ENCODE results near the gene CCDC78. TPM values are rescaled to one million over a fixed set of nuclear protein-coding genes. Genes with fewer than 3 reads are reported as not detected.

CCDC78 gene
- total and polyA plus RNA-seq, 2 of the 4 experiments (the other 2 are of a cell fraction) = 0.54 to 4.6 TPM

GRCh38 chr16:769934-770333 lies 43.7 kb upstream of the CCDC78 start:
- dilution Hi-C loops (cut with HindIII; ENCODE audit: low sequenced_read_pairs, unreplicated experiment) = no loop called here
- CTCF ChIA-PET = no interaction called here

More at GRCh38 chr16:769934-770333, 43.7 kb upstream of the CCDC78 start:
- no peak overlapping the region for H4K8ac ChIP-seq (ENCODE audit: low read depth in 2 of 2, low read length in 2 of 2)
- no peak overlapping the region for H3K9ac ChIP-seq (ENCODE audit: low read depth, low read length)
- H4K91ac ChIP-seq (ENCODE audit: insufficient read depth, low read depth, low read length) = no peak overlapping the region
- WGBS, 2 experiments (ENCODE audit: extremely low coverage in 2 of 2, insufficient read length in 1 of 2) = 67% methylated on average over 13 of the region's 19 CpGs; no CpG with 5 or more reads in 1 of the 2 experiments
- H3K18ac ChIP-seq (ENCODE audit: low read depth, low read length) = no peak overlapping the region
- H3K14ac ChIP-seq (replicated peaks; ENCODE audit: low read depth, low read length) = no peak overlapping the region
- no peak overlapping the region for H2BK120ac ChIP-seq (ENCODE audit: low read depth, low read length)
- BruUV-seq (replicated peaks) = no TSS peak
- H3K27me3 ChIP-seq (ENCODE audit: control insufficient read depth, insufficient read depth, low read length) = no peaks in the 10 kb centered on the region
- H3K9me3 ChIP-seq (ENCODE audit: control insufficient read depth, insufficient read depth, low read length) = no peaks in the 10 kb centered on the region
- POLR2A ChIA-PET (ENCODE audit: unreplicated experiment) = no interaction called here
- no peak overlapping the region for H3K4ac ChIP-seq (ENCODE audit: low read depth, low read length)
- H3K56ac ChIP-seq (ENCODE audit: extremely low read depth, insufficient read depth, low read length) = no peak overlapping the region
- intact Hi-C loops (cut with micrococcal nuclease) (no loop called here), in situ Hi-C loops (cut with MboI; ENCODE audit: low sequenced_read_pairs) (no loop called here)
- H2BK20ac ChIP-seq (ENCODE audit: low read depth, low read length) = no peak overlapping the region
- no peak for DNase-seq
- H3K36me3 ChIP-seq (ENCODE audit: control insufficient read depth, insufficient read depth, low read length) = no peaks in the 10 kb centered on the region
- TF ChIP-seq CHD1 (IDR thresholded peaks at IDR 0.05; ENCODE audit: low read depth, low read length) (no peak), RFX5 (IDR thresholded peaks at IDR 0.05; ENCODE audit: low read depth, low read length) (no peak), CEBPB (IDR thresholded peaks at IDR 0.05; ENCODE audit: low read depth, low read length) (no peak), RAD21 (IDR thresholded peaks at IDR 0.05; ENCODE audit: low read length) (no peak), ELK1 (IDR thresholded peaks at IDR 0.05; ENCODE audit: borderline replicate concordance, low read depth, low read length) (no peak), MAFK (IDR thresholded peaks at IDR 0.05; ENCODE audit: low read depth, low read length) (no peak), BHLHE40 (IDR thresholded peaks at IDR 0.05; ENCODE audit: low read depth, low read length) (no peak), NFE2L2 (IDR thresholded peaks at IDR 0.05; ENCODE audit: low read depth, low read length) (no peak), POLR2A (IDR thresholded peaks at IDR 0.05; ENCODE audit: low read depth, low read length) (no peak), SMC3 (IDR thresholded peaks at IDR 0.05; ENCODE audit: low read depth, low read length) (no peak)
- no peak overlapping the region for H2BK15ac ChIP-seq (ENCODE audit: low read depth, low read length)
- ATAC-seq (ENCODE audit: low read depth) = no peak
- H3K23ac ChIP-seq (ENCODE audit: low read depth, low read length) = no peak overlapping the region
- H3K79me1 ChIP-seq (ENCODE audit: low read depth in 1 of 2, low read length in 2 of 2) = no peaks in the 10 kb centered on the region
- H3K4me1 ChIP-seq (ENCODE audit: control insufficient read depth, insufficient read depth, low read length) = no peaks in the 10 kb centered on the region
- H3K27ac ChIP-seq (ENCODE audit: insufficient read depth, low read length) = no peak overlapping the region
- no peak overlapping the region for H2AK5ac ChIP-seq (ENCODE audit: low read depth, low read length)
- H2BK5ac ChIP-seq (ENCODE audit: low read depth, low read length, poor library complexity, severe bottlenecking) = no peak overlapping the region
- no peak overlapping the region for H3K4me3 ChIP-seq (ENCODE audit: insufficient read depth, low read depth, low read length)
- H3K4me2 ChIP-seq (ENCODE audit: low read depth, low read length) = no peak overlapping the region
- H3K9me1 ChIP-seq (ENCODE audit: insufficient read depth, low read length) = no peaks in the 10 kb centered on the region
- peak overlapping the region; percentile 21 for H2AFZ ChIP-seq (replicated peaks; ENCODE audit: low read length, poor library complexity)
- H4K5ac ChIP-seq (ENCODE audit: low read depth, low read length) = no peak overlapping the region
- H4K20me1 ChIP-seq (ENCODE audit: insufficient read depth, low read length) = no peaks in the 10 kb centered on the region
- no peak overlapping the region for H2AK9ac ChIP-seq (replicated peaks; ENCODE audit: low read depth, low read length, poor library complexity)

All from IMR-90 (cell line).